IMR-90 (cell line): Measurements from ENCODE around the gene NKAIN4. TPM values are rescaled to one million over a fixed set of nuclear protein-coding genes. Genes with fewer than 3 reads are reported as not detected.

Experiments
- ATAC-seq: fragments of 200-7000 bp; cut with Tn5 transposase; 2 replicates; pipeline ENCODE4 v1.9.1; 2020; ENCODE audit warnings: low read depth, mild to moderate bottlenecking, moderate library complexity
- BruUV-seq: library from RNA; stranded (reverse); fragments of 400-500 nt; replicated peaks from 2 replicates; lab custom pipeline; 2021; lab: Mats Ljungman, UMichigan
- CTCF ChIA-PET: fragments of 300-600 bp; formaldehyde crosslinking; extraction: SDS; loops from one replicate; lab custom pipeline; 2021; ENCODE audit warnings: antibody characterized with exemption; lab: Yijun Ruan, JAX
- POLR2A ChIA-PET: fragments of 300-600 bp; sonication (Branson Sonifier 250); formaldehyde crosslinking; loops from one replicate; lab custom pipeline; 2022; ENCODE audit warnings: antibody characterized with exemption; ENCODE audit not compliant: unreplicated experiment; lab: Charles Lee
- DNase-seq: peaks from one replicate; pipeline ENCODE4 v3.0.0; 2013
- H2AFZ ChIP-seq: replicated peaks from 2 replicates; pipeline ENCODE3; 2013; ENCODE audit warnings: low read length, mild to moderate bottlenecking; ENCODE audit not compliant: poor library complexity
- H2AK5ac ChIP-seq: 2 replicates; pipeline ENCODE4 v1.6.1; 2013; ENCODE audit warnings: low read depth, low read length, inconsistent platforms
- H2AK9ac ChIP-seq: replicated peaks from 2 replicates; pipeline ENCODE3; 2013; ENCODE audit warnings: mild to moderate bottlenecking, low read depth, low read length, moderate library complexity; ENCODE audit not compliant: poor library complexity
- H2BK120ac ChIP-seq: 2 replicates; pipeline ENCODE4 v1.6.1; 2013; ENCODE audit warnings: low read depth, low read length, inconsistent platforms
- H2BK15ac ChIP-seq: 3 replicates; pipeline ENCODE4 v1.6.1; 2013; ENCODE audit warnings: low read depth, low read length, inconsistent platforms
- H2BK20ac ChIP-seq: 2 replicates; pipeline ENCODE4 v1.6.1; 2013; ENCODE audit warnings: low read depth, mild to moderate bottlenecking, inconsistent platforms, low read length, moderate library complexity
- H2BK5ac ChIP-seq: 2 replicates; pipeline ENCODE4 v1.6.1; 2013; ENCODE audit warnings: mild to moderate bottlenecking, low read depth, low read length, inconsistent platforms; ENCODE audit not compliant: poor library complexity, severe bottlenecking
- H3K14ac ChIP-seq: replicated peaks from 2 replicates; pipeline ENCODE4 v1.6.1; 2013; ENCODE audit warnings: low read depth, low read length, inconsistent platforms
- H3K18ac ChIP-seq: 2 replicates; pipeline ENCODE4 v1.6.1; 2013; ENCODE audit warnings: low read depth, low read length, control low read depth
- H3K23ac ChIP-seq: 2 replicates; pipeline ENCODE4 v1.6.1; 2013; ENCODE audit warnings: low read depth, low read length, inconsistent platforms
- H3K27ac ChIP-seq: 2 replicates; pipeline ENCODE4 v1.5.1; 2013; ENCODE audit warnings: mild to moderate bottlenecking, control low read depth, low read length; ENCODE audit not compliant: insufficient read depth
- H3K27me3 ChIP-seq: 2 replicates; pipeline ENCODE4 v1.6.1; 2013; ENCODE audit warnings: low read length; ENCODE audit not compliant: control insufficient read depth, insufficient read depth
- H3K36me3 ChIP-seq: 2 replicates; pipeline ENCODE4 v1.6.1; 2013; ENCODE audit warnings: low read length, mixed read lengths; ENCODE audit not compliant: control insufficient read depth, insufficient read depth
- H3K4ac ChIP-seq: 2 replicates; pipeline ENCODE4 v1.6.1; 2013; ENCODE audit warnings: low read depth, low read length, inconsistent platforms
- H3K4me1 ChIP-seq: 2 replicates; pipeline ENCODE4 v1.6.1; 2013; ENCODE audit warnings: low read length, mixed read lengths; ENCODE audit not compliant: control insufficient read depth, insufficient read depth
- H3K4me2 ChIP-seq: 2 replicates; pipeline ENCODE4 v1.6.1; 2013; ENCODE audit warnings: low read depth, mild to moderate bottlenecking, control low read depth, low read length, moderate library complexity
- H3K4me3 ChIP-seq: 2 replicates; pipeline ENCODE4 v1.5.1; 2013; ENCODE audit warnings: low read depth, mild to moderate bottlenecking, control low read depth, low read length, moderate library complexity; ENCODE audit not compliant: insufficient read depth
- H3K56ac ChIP-seq: 2 replicates; pipeline ENCODE4 v1.6.1; 2013; ENCODE audit warnings: low read length, inconsistent platforms; ENCODE audit not compliant: insufficient read depth; ENCODE audit errors: extremely low read depth
- H3K79me1 ChIP-seq, 2 experiments: 2 replicates each; pipeline ENCODE4 v1.6.1; 2013; ENCODE audit warnings: low read length in 2 of 2, inconsistent platforms in 1 of 2, low read depth in 1 of 2
- H3K9ac ChIP-seq: 2 replicates; pipeline ENCODE4 v1.6.1; 2013; ENCODE audit warnings: low read depth, low read length, control low read depth
- H3K9me1 ChIP-seq: 2 replicates; pipeline ENCODE4 v1.6.1; 2013; ENCODE audit warnings: low read length, inconsistent platforms; ENCODE audit not compliant: insufficient read depth
- H3K9me3 ChIP-seq: 2 replicates; pipeline ENCODE4 v1.6.1; 2013; ENCODE audit warnings: low read length; ENCODE audit not compliant: control insufficient read depth, insufficient read depth
- H4K20me1 ChIP-seq: 2 replicates; pipeline ENCODE4 v1.6.1; 2013; ENCODE audit warnings: low read length, inconsistent platforms; ENCODE audit not compliant: insufficient read depth
- H4K5ac ChIP-seq: 2 replicates; pipeline ENCODE4 v1.6.1; 2013; ENCODE audit warnings: mild to moderate bottlenecking, low read depth, low read length, control low read depth
- H4K8ac ChIP-seq, 2 experiments: 2 replicates each; pipeline ENCODE4 v1.6.1; 2013; ENCODE audit warnings: low read depth in 2 of 2, low read length in 2 of 2, control low read depth in 1 of 2, inconsistent platforms in 1 of 2
- H4K91ac ChIP-seq: 2 replicates; pipeline ENCODE4 v1.6.1; 2013; ENCODE audit warnings: low read depth, low read length, inconsistent platforms; ENCODE audit not compliant: insufficient read depth
- BHLHE40 ChIP-seq: fragments of 150-350 bp; IDR thresholded peaks from 2 replicates; pipeline ENCODE4 v1.6.1; 2016; ENCODE audit warnings: mild to moderate bottlenecking, low read depth, low read length
- CEBPB ChIP-seq: IDR thresholded peaks from 2 replicates; pipeline ENCODE4 v1.6.1; 2012; ENCODE audit warnings: low read depth, low read length, improper control_type of control experiment
- CHD1 ChIP-seq: IDR thresholded peaks from 2 replicates; pipeline ENCODE4 v1.6.1; 2012; ENCODE audit warnings: low read depth, low read length, improper control_type of control experiment
- CTCF ChIP-seq: conservative IDR thresholded peaks from 2 replicates; pipeline ENCODE4 v1.5.1; 2012; ENCODE audit warnings: mild to moderate bottlenecking, low read depth, low read length, improper control_type of control experiment
- ELK1 ChIP-seq: fragments of 150-350 bp; IDR thresholded peaks from 2 replicates; pipeline ENCODE4 v1.6.1; 2016; ENCODE audit warnings: low read depth, mild to moderate bottlenecking, low read length, moderate library complexity, borderline replicate concordance
- FOS ChIP-seq: fragments of 150-350 bp; IDR thresholded peaks from 2 replicates; pipeline ENCODE4 v1.6.1; 2016; ENCODE audit warnings: low read depth, low read length
- MAFK ChIP-seq: IDR thresholded peaks from 2 replicates; pipeline ENCODE4 v1.6.1; 2012; ENCODE audit warnings: low read depth, low read length, improper control_type of control experiment
- MAZ ChIP-seq: IDR thresholded peaks from 2 replicates; pipeline ENCODE4 v1.6.1; 2012; ENCODE audit warnings: low read depth, mild to moderate bottlenecking, low read length, improper control_type of control experiment, moderate library complexity, borderline replicate concordance
- MXI1 ChIP-seq: IDR thresholded peaks from 2 replicates; pipeline ENCODE4 v1.6.1; 2012; ENCODE audit warnings: low read depth, mild to moderate bottlenecking, low read length, moderate library complexity, borderline replicate concordance
- NFE2L2 ChIP-seq: fragments of 150-350 bp; IDR thresholded peaks from 2 replicates; pipeline ENCODE4 v1.6.1; 2016; ENCODE audit warnings: low read depth, mild to moderate bottlenecking, low read length
- POLR2A ChIP-seq: IDR thresholded peaks from 2 replicates; pipeline ENCODE4 v1.6.1; 2012; ENCODE audit warnings: mild to moderate bottlenecking, low read depth, low read length
- RAD21 ChIP-seq: IDR thresholded peaks from 2 replicates; pipeline ENCODE4 v1.6.1; 2012; ENCODE audit warnings: low read length, improper control_type of control experiment
- RCOR1 ChIP-seq: IDR thresholded peaks from 2 replicates; pipeline ENCODE4 v1.6.1; 2012; ENCODE audit warnings: mild to moderate bottlenecking, low read length, improper control_type of control experiment; ENCODE audit not compliant: insufficient replicate concordance
- RFX5 ChIP-seq: IDR thresholded peaks from 2 replicates; pipeline ENCODE4 v1.8.0; 2012; ENCODE audit warnings: low read depth, mild to moderate bottlenecking, low read length, moderate library complexity
- SMC3 ChIP-seq: fragments of 150-350 bp; IDR thresholded peaks from 2 replicates; pipeline ENCODE4 v1.6.1; 2016; ENCODE audit warnings: low read depth, mild to moderate bottlenecking, antibody characterized with exemption, low read length, moderate library complexity
- USF2 ChIP-seq: fragments of 150-350 bp; IDR thresholded peaks from 2 replicates; pipeline ENCODE4 v1.6.1; 2017; ENCODE audit warnings: mild to moderate bottlenecking, antibody characterized with exemption, low read length, low read depth
- WGBS, 2 experiments: methylation state at CpG; one replicate each; pipeline versions ENCODE4 v1.1.5 to v1.1.7; 2013; ENCODE audit warnings: missing lambda C conversion rate in 2 of 2; ENCODE audit not compliant: insufficient read length in 1 of 2; ENCODE audit errors: extremely low coverage in 2 of 2; 5-methylcytosine and 5-hydroxymethylcytosine counted together
- dilution Hi-C: fragments of 300-500 bp; cut with HindIII; formaldehyde crosslinking; loops from one replicate; pipeline ENCODE4 v1.14.3; 2018; ENCODE audit warnings: low sequenced_read_pairs; ENCODE audit not compliant: unreplicated experiment
- in situ Hi-C: fragments of 300-500 bp; cut with MboI; formaldehyde crosslinking; loops from 3 replicates; pipeline ENCODE4 v1.14.3; 2019; ENCODE audit warnings: low sequenced_read_pairs, inconsistent platforms, mixed read lengths
- intact Hi-C: fragments of 100-400 bp; cut with micrococcal nuclease; formaldehyde crosslinking; loops from 2 replicates; pipeline ENCODE4 v1.10.0; 2022
- polyA plus RNA-seq, 3 experiments: library from polyadenylated mRNA; depleted of rRNA; stranded (reverse); fragments of >200 nt; gene quantifications; 2 replicates each; pipeline ENCODE4 v1.2.3, GENCODE V29; 2012; ENCODE audit warnings: low replicate concordance in 1 of 3
- total RNA-seq: library from RNA; depleted of rRNA; stranded (reverse); fragments of >200 nt; gene quantifications from 2 replicates; pipeline ENCODE4 v1.2.3, GENCODE V29; 2012

Gene NKAIN4
- total and polyA plus RNA-seq, 2 of the 4 experiments (the other 2 are of a cell fraction), result not detected

GRCh38 chr20:63225082-63225454, 29.2 kb downstream of the NKAIN4 start:
- Histone ChIP-seq H2AK5ac (no peak overlapping the region), H3K9me3 (no peaks in the 10 kb centered on the region), H3K27ac (no peak overlapping the region), H3K27me3 (peaks cover 22% of the 10 kb centered on the region), H4K91ac (no peak overlapping the region), H3K4me1 (peaks cover 10% of the 10 kb centered on the region), H3K79me1 (no peaks in the 10 kb centered on the region), H3K4me3 (no peak overlapping the region), H3K36me3 (no peaks in the 10 kb centered on the region), H4K8ac (no peak overlapping the region), H3K56ac (no peak overlapping the region), H2BK120ac (no peak overlapping the region), H2BK5ac (no peak overlapping the region), H3K18ac (no peak overlapping the region), H2AFZ (no peak overlapping the region), H4K5ac (no peak overlapping the region), H3K4me2 (no peak overlapping the region), H3K4ac (no peak overlapping the region), H3K23ac (no peak overlapping the region), H4K20me1 (peaks cover 15% of the 10 kb centered on the region; the same call in 1 of the 2 replicates), H3K14ac (no peak overlapping the region), H3K9ac (no peak overlapping the region), H2AK9ac (no peak overlapping the region), H2BK15ac (no peak overlapping the region), H3K9me1 (no peaks in the 10 kb centered on the region), H2BK20ac (no peak overlapping the region)
- POLR2A ChIA-PET, result no interaction called here
- CTCF ChIA-PET, result no interaction called here
- ATAC-seq, result no peak
- in situ Hi-C loops, result no loop called here
- no peak for DNase-seq
- TF ChIP-seq RAD21 (no peak), CEBPB (no peak), MAFK (no peak), CHD1 (no peak), POLR2A (no peak), RFX5 (no peak), RCOR1 (no peak), MXI1 (no peak), ELK1 (no peak), FOS (no peak), CTCF (no peak), MAZ (no peak), USF2 (no peak), SMC3 (no peak), BHLHE40 (no peak), NFE2L2 (no peak)
- dilution Hi-C loops, result no loop called here
- 4% methylated on average over 4 of the region's 7 CpGs; no CpG with 5 or more reads in 1 of the 2 experiments for WGBS, 2 experiments
- no TSS peak for BruUV-seq
- intact Hi-C loops, result no loop called here
